GM15510 (cell line): ENCODE measurements around the gene VPS41.

Experiments used
- POLR2A ChIP-seq: IDR thresholded peaks from 3 replicates; pipeline ENCODE4 v1.6.1; 2011; ENCODE audit warnings: borderline replicate concordance; ENCODE audit not compliant: insufficient read length; ENCODE audit errors: extremely low read depth

VPS41 gene

DNA sequence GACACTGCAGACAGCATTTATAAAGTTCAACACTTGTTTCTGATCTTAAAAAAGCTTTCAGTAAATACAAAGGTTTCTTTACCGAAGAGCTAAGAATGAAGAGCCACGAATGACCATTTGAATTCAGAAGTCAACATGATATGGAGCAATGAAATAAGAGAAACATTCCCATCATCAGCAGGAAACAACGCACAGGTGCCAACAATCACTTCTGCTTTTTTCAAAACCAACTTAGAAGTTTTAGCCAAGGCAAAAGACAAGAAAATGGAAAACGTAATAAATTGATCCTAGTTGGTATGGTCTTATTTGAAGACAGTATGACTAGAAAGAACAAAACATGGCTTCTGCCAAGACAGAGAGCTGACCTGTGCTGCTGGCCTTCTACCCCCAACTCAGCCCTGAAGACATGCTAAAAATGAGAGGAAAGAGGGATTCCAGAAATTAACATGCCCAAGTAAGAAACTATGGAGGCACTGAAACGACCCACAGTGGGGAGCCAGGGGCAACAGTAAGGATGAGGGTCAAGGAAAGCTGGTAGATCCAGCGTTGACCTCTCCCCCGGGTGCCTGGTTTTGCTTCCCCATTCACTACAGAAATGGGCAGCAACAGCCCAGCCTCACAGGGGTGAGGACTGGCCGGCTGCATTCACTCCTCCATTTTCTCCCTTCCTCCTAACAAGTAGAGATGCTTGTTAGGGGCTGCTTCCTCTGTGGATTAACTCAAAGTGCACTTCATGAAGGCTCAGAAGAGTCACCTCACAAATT lies 30.1 kb downstream of the VPS41 start:
- no peak for TF ChIP-seq POLR2A

- no peak for TF ChIP-seq POLR2A
These were observed 35.6 kb downstream of the VPS41 start for GRCh38 chr7:38873433-38873832.

DNA sequence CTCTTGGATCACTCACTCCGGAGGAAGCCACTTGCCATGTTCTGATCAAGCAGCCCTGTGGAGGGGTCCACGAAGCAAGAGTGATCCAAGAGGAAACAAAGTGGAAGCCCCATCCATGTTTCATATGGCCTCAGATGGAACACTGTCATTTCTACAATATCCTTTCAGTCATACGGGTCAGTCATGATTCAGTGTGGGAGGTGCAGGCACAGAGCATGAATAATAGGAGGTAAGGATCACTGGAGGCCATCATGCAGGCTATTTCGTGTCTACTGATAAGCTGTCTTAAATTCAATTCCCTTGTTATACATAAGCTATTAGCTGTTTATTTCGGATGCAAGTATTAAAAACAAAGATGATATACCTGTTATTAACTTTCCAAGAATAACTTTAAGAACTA lies 36.8 kb downstream of the VPS41 start:
- no peak for TF ChIP-seq POLR2A

GRCh38 chr7:38870147-38870546 lies 38.8 kb downstream of the VPS41 start:
- no peak for TF ChIP-seq POLR2A

GRCh38 chr7:38863601-38864291 lies 45.2 kb downstream of the VPS41 start:
- no peak for TF ChIP-seq POLR2A

- no peak for TF ChIP-seq POLR2A
These were observed 46.3 kb downstream of the VPS41 start for GRCh38 chr7:38862666-38863065.

DNA sequence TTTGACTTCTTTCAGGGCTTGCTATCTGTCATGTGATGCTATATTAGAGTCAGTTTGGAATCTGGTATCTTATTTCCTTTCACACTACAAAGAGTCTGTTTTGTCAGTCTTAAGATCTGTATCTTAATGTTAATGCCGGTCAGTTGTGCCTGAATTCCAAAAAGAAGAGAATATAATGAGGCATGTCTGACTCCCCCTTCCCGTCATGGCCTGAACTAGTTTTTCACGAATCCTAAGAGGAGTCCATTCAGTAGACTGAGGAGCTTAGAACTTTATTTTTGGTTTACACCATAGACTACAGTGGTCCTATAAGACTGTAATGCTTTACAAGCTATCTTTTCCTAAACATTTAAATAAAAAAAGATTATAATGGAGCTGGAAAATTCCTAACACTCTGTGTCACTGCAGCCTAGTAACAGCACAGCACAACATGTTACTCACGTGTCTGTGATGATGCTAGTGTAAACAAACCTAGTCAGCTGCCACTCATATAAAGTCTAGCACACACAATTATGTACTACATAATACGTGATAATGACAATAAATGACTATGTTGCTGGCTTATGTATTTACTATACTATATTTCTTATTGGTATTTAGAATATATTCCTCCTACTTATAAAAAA lies 50.6 kb downstream of the VPS41 start:
- TF ChIP-seq POLR2A: no peak

GRCh38 chr7:38855867-38856266 lies 53.1 kb downstream of the VPS41 start:
- TF ChIP-seq POLR2A: no peak

GRCh38 chr7:38855386-38855785 lies 53.6 kb downstream of the VPS41 start:
- no peak for TF ChIP-seq POLR2A

- no peak for TF ChIP-seq POLR2A
These were observed 57.7 kb downstream of the VPS41 start for GRCh38 chr7:38851321-38851720.

DNA sequence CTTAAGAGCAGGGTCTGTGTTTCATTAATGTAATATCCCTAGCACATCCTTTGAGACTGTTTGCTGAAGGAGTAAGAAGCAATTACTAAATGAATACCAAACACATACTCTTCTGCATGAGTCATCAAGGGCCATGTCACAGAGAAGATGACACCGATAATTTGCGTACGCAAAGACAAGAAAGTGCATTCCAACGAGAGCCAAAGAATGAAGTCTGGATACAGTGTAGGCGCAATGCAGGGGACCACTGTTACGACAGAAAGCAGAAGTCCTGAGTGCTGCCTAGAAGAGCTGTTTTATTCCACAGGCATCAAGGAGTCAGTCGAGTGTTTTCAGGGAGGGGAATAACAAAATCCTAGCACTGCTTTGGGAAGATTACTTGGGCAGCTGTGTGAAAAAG lies 62.7 kb downstream of the VPS41 start:
- no peak for TF ChIP-seq POLR2A

DNA sequence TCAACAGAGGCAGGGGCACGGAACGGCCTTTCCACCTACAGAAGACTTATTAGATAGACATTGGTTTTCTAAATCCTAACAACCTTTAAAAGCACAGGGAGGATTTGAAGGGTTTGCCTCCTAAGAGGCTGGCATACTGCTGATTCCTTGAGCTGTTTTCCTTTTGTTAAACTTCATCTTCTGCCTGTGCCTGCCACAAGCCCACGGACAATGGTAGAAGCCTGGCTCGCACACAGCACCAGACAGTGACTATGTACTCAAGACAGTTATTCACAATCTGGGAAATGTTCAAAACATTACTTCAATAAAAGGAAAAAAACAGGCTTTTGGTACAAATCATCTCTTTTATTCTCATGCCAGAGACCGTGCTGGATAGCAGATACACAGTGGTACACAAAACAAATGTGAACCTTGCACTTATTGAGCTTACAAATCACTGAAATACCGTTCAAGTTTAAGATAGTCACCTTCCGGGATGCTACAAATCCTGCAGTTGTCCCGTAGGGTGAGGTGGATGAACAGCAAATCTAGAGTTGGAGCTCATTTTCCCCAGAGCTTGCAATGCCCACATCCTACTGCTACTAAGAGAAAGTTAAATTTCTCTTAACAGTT lies 63.9 kb downstream of the VPS41 start:
- TF ChIP-seq POLR2A: no peak

DNA sequence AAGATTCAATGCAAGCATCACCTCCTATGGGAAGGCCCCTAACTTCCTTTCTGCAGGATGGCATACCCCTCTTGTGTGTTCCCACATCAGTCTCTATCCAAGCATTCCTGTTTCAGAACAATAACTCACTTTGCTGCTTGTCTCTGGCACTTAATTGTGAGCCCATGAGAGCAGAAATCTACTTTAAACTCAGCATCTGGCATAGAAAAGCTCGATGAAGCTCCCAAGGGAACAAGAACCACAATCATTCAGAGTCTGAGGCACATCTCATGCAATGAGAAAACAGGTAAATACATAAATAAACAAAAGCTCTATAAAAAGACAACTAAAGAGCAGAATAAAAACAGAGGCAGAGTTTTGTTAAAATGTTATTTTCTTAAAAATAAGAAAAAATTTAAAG lies 66.2 kb downstream of the VPS41 start:
- TF ChIP-seq POLR2A: no peak

DNA sequence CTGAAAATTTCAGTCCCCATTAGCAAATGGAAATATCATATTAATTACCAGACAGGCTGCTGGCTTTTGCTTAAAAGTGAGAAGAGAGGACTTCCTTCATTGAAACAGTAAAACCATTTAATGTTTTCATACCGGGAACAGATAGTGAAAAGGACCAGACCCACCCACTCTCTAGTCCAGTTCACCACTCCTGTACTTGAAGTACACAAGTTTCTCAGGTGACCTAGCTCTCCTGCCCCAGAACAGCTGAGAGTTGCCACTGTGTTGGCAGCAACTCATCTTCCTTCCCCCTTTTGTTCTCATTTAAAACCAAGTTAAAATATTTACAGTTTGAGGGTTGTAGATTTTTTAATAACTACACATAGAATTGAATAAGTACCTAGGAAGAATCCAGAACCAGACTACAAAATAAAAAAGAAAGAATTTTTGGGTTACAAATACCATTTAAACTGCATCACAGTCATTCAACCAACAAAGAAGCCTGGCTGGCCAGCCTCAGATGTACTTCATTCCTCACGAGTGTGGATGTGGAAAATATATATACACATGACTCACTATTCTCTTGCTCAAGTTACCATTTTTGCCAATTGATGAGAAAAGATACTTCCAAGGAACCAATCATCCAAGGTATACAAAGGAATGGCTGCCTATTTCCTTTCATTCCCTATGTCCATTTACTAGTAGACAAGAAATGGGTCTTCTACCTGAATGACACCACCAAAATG lies 68.1 kb downstream of the VPS41 start:
- TF ChIP-seq POLR2A: no peak

DNA sequence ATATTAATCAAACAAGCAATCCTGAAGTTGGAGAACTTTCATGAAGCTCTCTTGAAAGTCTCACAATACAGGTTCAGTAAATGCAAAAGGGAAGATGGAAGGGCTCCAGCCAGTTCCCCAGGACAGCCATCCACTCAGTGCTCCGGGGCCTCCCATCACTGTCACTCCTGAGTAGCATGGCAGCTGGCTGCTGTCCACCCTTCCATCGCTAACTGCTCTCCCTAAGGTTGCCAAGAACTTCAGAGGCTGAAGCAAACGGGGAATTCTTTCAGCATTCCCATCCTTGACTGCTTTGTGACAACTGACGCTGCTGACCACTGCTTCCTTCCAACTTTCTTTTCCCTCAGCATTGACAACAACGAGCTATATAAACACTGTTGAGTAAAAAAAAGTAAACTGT lies 69.1 kb downstream of the VPS41 start:
- TF ChIP-seq POLR2A: no peak
